NCI-H748 (cell line): ENCODE measurements around the gene CNGA3.
A peak's percentile ranks its signal among the peaks of the same experiment; 100 is the strongest.
"Not testable (repeated sequence)": the region's sequence is repeated elsewhere in the genome, so short reads cannot be mapped to it uniquely, and the experiment has no call there.

Experiments
- DNase-seq: peaks from one replicate; lab custom pipeline; 2025; ENCODE audit not compliant: unreplicated experiment; lab: John Stamatoyannopoulos, UW

Gene CNGA3

DNA sequence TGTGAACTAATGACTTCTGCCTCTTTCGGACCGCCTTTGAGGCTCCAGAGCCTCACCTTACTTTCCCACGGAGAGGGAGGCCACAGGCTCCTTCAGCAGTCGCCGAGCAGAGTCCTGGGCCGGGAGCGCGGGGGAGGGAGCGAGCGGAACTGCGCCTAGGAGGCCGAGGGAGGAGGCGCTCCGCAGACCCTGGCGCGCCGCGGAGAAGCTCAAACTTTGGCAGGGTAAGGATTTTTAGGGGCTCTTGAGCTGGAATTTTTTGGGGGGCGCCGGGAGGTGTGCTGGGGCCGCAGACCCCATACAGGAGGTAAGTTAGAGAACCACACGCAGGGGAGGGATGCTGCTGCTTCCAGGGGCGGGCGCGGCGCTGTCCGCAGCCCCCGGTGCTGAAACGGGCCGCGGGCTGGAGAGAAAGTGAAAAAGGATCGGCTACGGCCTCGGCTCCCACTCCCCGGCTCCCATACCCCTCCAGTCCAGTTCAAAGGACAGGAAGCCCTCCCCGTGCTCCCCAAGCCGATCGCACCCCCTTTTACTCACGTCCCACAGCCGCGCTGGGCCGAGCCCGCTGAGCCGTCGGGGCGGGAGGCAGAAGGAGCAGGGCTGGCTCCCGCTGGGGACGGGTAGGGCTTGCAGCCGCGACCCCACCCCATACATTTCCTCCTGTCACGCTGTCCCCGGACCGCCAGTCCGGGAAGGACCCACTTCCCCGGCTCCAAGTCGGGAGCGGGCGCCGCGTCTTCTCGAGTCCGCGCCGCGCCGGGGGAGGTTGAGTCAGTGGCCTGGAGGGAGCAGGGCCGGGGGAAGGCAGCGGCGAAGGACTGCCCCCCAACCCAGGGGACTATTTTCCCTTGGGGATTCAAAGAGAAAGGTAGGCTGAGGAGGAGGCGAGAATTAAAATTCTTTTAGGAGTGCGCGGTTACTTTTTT, at the start of gene CNGA3:
Gene CNGA3, plus strand, starts transcription at position 146 of the 926 bp plus-strand sequence. CDS start 23,520 bp downstream, outside the sequence.
- no peak for DNase-seq

GRCh38 chr2:98297817-98298682, 48.2 kb upstream of the CNGA3 start:
- DNase-seq = no peak

- DNase-seq = no peak
Observed at GRCh38 chr2:98298683-98299164, 47.5 kb upstream of the CNGA3 start.

GRCh38 chr2:98299211-98299905, 46.9 kb upstream of the CNGA3 start:
- DNase-seq = no peak

GRCh38 chr2:98300141-98300874, 45.9 kb upstream of the CNGA3 start:
- DNase-seq = no peak

DNA sequence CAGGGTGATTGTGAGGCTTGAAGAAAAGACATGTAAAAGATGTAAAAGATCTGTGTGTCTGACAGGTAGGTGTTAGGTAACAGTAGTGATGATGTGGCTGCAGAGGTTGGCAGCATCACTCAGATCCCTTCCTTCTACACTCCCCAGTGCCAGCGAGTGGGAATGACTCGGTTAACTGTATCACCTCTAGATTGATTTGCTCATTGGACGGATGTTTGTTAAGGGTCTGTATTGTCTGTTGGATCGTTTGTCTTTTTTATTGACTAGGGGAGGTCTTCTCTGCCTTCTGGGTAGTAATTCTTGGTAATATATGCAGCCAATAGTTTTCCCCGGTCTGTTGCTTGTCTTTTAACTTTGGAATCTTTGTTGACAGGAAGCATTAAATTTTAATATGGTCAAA, 44.8 kb upstream of the CNGA3 start:
- no peak for DNase-seq

GRCh38 chr2:98307131-98307696, 39.0 kb upstream of the CNGA3 start:
- not testable (repeated sequence) for DNase-seq

- DNase-seq = peak; percentile 15
Observed at GRCh38 chr2:98308068-98308467, 38.2 kb upstream of the CNGA3 start.

- DNase-seq = peak; percentile 18
Observed at GRCh38 chr2:98308532-98308931, 37.7 kb upstream of the CNGA3 start.

GRCh38 chr2:98309580-98309979, 36.7 kb upstream of the CNGA3 start:
- DNase-seq = no peak

- no peak for DNase-seq
Observed at GRCh38 chr2:98310010-98310409, 36.2 kb upstream of the CNGA3 start.

DNA sequence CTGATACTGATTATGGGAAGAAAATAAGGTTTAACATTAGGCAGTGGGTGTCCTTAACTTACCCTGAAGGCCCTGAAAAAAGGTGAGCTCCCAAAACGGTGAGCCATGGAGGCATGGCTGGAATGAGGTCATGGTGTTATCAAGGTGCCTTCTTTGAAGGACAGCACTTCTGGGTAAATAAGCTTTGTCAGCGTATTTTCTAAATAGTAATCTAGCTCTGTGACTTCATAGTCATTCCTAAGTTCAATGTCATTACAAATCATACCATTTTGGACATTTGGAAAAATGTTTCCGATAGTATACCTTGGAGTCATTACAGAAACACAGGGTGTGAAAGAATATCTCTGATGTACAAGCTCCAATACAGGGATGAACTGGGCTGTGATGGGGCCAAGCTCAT, 35.2 kb upstream of the CNGA3 start:
- DNase-seq = no peak

- no peak for DNase-seq
Observed at GRCh38 chr2:98311771-98312545, 34.3 kb upstream of the CNGA3 start.

GRCh38 chr2:98313492-98314250, 32.6 kb upstream of the CNGA3 start:
- DNase-seq = no peak

GRCh38 chr2:98314251-98314650, 32.0 kb upstream of the CNGA3 start:
- DNase-seq = no peak

- DNase-seq = no peak
Observed at GRCh38 chr2:98315957-98316356, 30.3 kb upstream of the CNGA3 start.

GRCh38 chr2:98317214-98317613, 29.0 kb upstream of the CNGA3 start:
- no peak for DNase-seq

DNA sequence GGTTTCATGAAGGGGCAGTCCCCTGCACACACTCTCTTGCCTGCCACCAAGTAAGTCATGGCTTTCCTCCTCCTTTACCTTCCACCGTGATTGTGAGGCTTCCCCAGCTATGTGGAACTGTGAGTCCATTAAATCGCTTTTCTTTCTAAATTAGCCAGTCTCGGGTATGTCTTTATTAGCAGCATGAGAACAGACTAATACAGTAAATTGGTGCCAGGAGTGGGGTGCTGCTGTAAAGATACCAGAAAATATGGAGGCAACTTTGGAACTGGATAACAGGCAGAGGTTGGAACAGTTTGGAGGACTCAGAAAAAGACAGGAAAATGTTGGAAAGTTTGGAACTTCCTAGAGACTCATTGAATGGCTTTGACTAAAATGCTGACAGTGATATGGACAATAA, 26.1 kb upstream of the CNGA3 start:
- DNase-seq = not testable (repeated sequence)

DNA sequence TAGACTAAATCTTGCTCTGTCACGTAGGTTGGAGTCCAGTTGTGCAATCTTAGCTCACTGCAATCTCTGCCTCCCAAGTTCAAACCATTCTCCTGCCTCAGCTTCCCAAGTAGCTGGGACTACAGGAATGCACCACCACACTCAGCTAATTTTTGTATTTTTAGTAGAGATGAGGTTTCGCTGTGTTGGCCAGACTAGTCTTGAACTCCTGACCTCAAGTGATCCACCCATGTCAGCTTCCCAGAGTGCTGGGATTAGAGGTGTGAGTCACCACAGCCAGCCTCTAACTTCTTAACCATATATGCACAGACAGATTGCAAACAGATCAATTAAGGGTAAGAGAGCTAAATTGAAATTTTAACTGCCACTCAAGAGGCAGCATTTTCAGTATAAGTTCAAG, 22.1 kb upstream of the CNGA3 start:
- no peak for DNase-seq
